ENCODE measurements around the gene SPIC. TPM values are rescaled to one million over a fixed set of nuclear protein-coding genes. Genes with fewer than 3 reads are reported as not detected.
A peak's percentile ranks its signal among the peaks of the same experiment; 100 is the strongest.

Gene SPIC
- total RNA-seq (1 to 10 TPM in 1 of 9 donors, under 1 TPM in 1, not detected in 7; 0.44 to 1.5 TPM), polyA plus RNA-seq (not detected)
- long read RNA-seq, donor 1, result 0 reads
- long read RNA-seq, donor 2, partial matches to known transcripts, result 0 of 1 reads
- long read RNA-seq, donor 2, other reads (novel, unspliced or antisense), result 0 of 1 reads
- long read RNA-seq, donor 3, partial matches to known transcripts, result 0 of 1 reads
- long read RNA-seq, donor 3, other reads (novel, unspliced or antisense), result 0 of 1 reads
- long read RNA-seq, donor 4, partial matches to known transcripts, result 0 of 1 reads
- long read RNA-seq, donor 4, other reads (novel, unspliced or antisense), result 0 of 1 reads
- long read RNA-seq, donor 5, result 0 reads
- long read RNA-seq, donor 6, result 0 reads
- long read RNA-seq, donor 7, result 0 reads
- long read RNA-seq, donor 8, result 0 reads
- long read RNA-seq, donor 9, result 0 reads
- long read RNA-seq, donor 10, result 0 reads

DNA sequence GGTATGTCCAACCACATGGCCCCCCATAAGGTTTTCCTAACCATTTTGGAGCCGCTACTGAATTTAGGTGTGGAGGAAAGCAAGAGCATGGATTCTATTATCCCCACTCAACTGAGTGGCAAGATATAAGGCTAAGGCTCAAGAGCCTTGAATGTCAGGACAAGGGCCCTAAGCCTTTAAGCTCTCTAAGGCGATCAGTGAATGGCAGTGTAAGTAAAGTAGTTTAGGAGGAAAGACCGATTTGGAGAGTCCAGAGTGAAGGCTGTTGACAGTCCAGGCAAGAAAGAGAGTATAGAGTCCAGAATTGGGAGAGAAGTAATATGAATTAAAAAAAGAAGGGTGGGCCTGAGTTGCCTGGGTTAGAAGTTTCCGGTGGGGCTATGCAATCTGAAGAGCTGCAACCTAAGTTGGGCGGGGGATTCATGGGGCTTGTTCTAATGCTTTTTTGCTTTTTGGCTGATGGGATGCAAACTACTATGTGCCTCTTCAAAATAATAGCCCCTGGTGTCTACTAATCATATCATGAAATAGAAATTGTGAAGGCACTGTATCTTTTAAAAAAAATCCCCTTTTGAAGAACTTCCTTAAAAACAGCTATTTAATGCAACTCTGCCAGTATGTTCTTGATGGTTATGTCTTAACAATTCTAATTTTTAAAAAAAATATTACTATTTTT, at the start of gene SPIC:
SPIC (plus strand) TSS at position 626 of the 676 bp plus-strand sequence. CDS start 1,569 bp downstream, outside the sequence.
- no peak for TF ChIP-seq POLR2A (IDR thresholded peaks at IDR 0.05)
- TF ChIP-seq, protein P1, sequence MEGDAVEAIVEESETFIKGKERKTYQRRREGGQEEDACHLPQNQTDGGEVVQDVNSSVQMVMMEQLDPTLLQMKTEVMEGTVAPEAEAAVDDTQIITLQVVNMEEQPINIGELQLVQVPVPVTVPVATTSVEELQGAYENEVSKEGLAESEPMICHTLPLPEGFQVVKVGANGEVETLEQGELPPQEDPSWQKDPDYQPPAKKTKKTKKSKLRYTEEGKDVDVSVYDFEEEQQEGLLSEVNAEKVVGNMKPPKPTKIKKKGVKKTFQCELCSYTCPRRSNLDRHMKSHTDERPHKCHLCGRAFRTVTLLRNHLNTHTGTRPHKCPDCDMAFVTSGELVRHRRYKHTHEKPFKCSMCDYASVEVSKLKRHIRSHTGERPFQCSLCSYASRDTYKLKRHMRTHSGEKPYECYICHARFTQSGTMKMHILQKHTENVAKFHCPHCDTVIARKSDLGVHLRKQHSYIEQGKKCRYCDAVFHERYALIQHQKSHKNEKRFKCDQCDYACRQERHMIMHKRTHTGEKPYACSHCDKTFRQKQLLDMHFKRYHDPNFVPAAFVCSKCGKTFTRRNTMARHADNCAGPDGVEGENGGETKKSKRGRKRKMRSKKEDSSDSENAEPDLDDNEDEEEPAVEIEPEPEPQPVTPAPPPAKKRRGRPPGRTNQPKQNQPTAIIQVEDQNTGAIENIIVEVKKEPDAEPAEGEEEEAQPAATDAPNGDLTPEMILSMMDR (IDR thresholded peaks at IDR 0.05), result no peak
- no peak for DNase-seq
- 79 to 84% (median 81%) methylated on average over 5 of the region's 5 CpGs for WGBS, 4 donors
- Histone ChIP-seq H3K27ac (no peak within 1 kb of the TSS), H3K4me3 (no peak within 1 kb of the TSS), H3K4me1 (replicated peaks in 1 of 2) (no peaks in the 10 kb centered on the region), H3K27me3 (no peaks in the 10 kb centered on the region), H3K36me3 (replicated peaks in 1 of 2) (no peaks in the 10 kb centered on the region), H3K9me3 (replicated peaks in 1 of 3) (no peaks in the 10 kb centered on the region)
- intact Hi-C loops (cut with DNase I), result no loop called here

DNA sequence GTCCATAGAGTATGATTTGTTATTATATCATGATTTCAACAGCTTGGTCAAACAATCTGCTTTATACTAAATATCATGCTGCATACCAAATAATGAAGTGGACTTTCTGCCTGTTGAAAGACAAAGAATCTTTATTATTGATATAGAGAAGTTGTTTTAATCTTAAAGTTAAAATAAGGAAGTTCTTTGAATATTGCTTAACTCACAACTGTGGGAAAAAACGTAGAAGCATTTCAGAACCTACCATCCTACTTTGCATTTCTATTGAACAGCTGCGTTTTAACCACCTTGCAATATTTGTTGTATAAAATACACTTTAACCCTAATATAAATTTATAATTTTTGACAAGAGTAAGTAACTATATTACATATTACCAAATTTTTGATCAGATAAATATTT, 44.7 kb upstream of the SPIC start:
- WGBS, 4 donors, result 57 to 69% (median 62%) methylated on average over 2 of the region's 2 CpGs
- intact Hi-C loops (cut with DNase I), result no loop called here
- Histone ChIP-seq H3K4me3 (no peak overlapping the region), H3K4me1 (replicated peaks in 1 of 2) (no peaks in the 10 kb centered on the region), H3K9me3 (replicated peaks in 1 of 3) (no peaks in the 10 kb centered on the region), H3K36me3 (replicated peaks in 1 of 2) (no peaks in the 10 kb centered on the region), H3K27ac (no peak overlapping the region), H3K27me3 (no peaks in the 10 kb centered on the region)
- TF ChIP-seq, protein P1 (IDR thresholded peaks at IDR 0.05), result no peak
- no peak for TF ChIP-seq POLR2A (IDR thresholded peaks at IDR 0.05)
- no peak for DNase-seq

DNA sequence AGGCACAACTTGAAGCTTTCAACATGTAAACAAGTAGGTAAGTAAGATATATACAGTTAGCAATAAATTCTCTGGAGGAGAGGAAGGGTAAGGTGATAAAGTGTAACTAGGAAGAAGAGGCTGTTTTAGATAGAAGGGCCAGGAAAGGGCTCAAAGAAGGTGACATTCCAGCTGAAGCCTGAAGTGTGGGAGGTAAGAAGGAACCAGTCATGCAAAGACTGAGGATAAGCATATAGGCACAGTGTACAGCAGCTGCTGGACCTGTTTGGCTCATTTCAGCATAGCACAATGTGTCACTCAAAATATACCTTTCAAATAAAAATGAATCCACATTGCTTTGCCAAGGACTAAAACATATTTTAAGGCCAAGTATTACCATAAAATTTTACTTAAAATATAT, 39.0 kb upstream of the SPIC start:
- Histone ChIP-seq H3K4me3 (no peak overlapping the region), H3K36me3 (replicated peaks in 1 of 2) (no peaks in the 10 kb centered on the region)
- TF ChIP-seq POLR2A (IDR thresholded peaks at IDR 0.05), result no peak
- TF ChIP-seq, protein P1 (IDR thresholded peaks at IDR 0.05), result no peak

DNA sequence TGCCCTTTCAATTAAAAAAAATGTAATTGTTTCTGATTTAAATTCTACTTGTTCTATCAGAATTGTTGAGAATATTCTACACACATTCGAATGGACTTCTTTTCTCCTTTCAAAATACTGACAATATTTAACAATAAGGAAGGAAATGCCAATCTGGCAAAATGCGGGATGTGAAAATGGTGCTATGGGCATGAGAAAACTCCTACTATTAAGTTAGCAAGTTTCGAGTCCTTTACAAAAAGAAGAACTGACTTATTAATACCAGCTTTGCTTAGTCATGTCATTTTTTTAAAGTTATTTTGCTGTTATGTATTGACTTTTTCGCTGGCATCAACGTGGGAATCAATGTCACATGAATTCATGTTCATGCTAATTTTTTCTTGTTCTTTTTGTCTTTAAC, 35.9 kb upstream of the SPIC start:
- 58 to 73% (median 62%) methylated on average over 5 of the region's 5 CpGs for WGBS, 4 donors

More for the DNA sequence above, 39.0 kb upstream of the SPIC start:
- intact Hi-C loops (cut with DNase I), result no loop called here
- no peak for DNase-seq
- Histone ChIP-seq H3K4me1 (replicated peaks in 1 of 2) (no peaks in the 10 kb centered on the region), H3K27me3 (no peaks in the 10 kb centered on the region), H3K27ac (no peak overlapping the region), H3K9me3 (replicated peaks in 1 of 3) (no peaks in the 10 kb centered on the region)

More for the DNA sequence above, 35.9 kb upstream of the SPIC start:
- no peak overlapping the region for H3K27ac ChIP-seq
- intact Hi-C loops (cut with DNase I), result no loop called here
- no peaks in the 10 kb centered on the region for H3K27me3 ChIP-seq
- DNase-seq, result peak in 1 of 7 donors; percentile 21
- TF ChIP-seq POLR2A (IDR thresholded peaks at IDR 0.05), result no peak
- TF ChIP-seq, protein P1 (IDR thresholded peaks at IDR 0.05), result no peak
- H3K4me3 ChIP-seq, result no peak overlapping the region
- no peaks in the 10 kb centered on the region for H3K9me3 ChIP-seq (replicated peaks in 1 of 3)
- no peaks in the 10 kb centered on the region for H3K36me3 ChIP-seq (replicated peaks in 1 of 2)
- H3K4me1 ChIP-seq (replicated peaks in 1 of 2), result no peaks in the 10 kb centered on the region

Data from adrenal gland (tissue), 19 donors.